OCI-M2 (cell line): Measurements from ENCODE around the gene LCN6.
"Not testable (repeated sequence)": the region's sequence is repeated elsewhere in the genome, so short reads cannot be mapped to it uniquely, and the experiment has no call there.

Experiments
- DNase-seq: peaks from one replicate; lab custom pipeline; 2025; ENCODE audit not compliant: unreplicated experiment; lab: John Stamatoyannopoulos, UW

Gene LCN6

DNA sequence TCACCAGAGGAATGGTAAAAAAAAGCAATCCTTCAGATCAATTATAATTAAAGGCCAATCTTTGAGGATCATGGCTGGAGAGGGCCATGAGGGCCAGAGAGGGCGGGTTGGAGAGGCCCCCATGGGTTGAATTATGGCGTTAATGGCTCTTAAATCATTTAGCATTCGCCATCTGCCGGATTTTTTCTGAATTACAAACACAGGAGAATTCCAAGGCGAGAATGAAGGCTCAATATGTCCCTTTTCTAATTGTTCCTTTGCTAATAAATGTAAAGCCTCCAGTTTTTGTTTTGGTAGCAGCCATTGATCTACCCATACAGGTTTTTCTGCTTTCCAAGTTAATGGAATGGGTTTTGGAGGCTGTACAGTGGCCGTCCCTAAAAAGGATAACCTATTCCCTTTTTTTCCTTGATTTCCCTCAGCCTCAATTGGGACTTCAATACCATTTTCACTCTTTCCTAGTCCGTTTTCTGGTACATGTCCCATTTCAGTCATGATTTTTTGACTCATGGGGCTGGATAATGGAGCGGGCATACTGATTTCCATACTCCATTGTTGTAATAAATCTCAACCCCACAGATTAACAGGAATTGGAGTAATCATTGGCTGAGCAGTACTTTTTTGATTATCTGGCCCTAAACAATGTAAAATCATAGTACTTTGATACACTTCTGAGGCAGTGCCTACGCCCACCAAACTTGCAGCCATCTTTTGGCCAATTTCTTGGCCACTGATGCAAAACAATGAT lies 36.1 kb upstream of the LCN6 start:
- no peak for DNase-seq

GRCh38 chr9:136782452-136782851 lies 34.1 kb upstream of the LCN6 start:
- DNase-seq: no peak

DNA sequence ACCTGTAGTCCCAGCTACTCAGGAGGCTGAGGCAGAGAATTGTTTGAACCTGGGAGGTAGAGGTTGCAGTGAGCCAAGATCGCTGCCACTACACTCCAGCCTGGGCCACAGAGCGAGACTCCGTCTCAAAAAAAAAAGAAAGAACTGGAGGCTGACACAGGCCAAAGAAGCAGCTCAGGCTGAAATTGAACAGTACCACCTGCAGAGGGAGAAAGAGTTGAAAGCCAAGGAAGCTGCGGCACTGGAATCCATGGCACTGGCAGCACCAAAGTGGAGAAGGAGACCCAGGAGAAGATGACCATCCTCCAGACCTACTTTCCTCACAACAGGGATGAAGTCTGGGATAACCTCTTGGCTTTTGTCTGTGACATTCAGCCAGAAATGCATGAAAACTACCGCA lies 31.5 kb upstream of the LCN6 start:
- DNase-seq: no peak

- no peak for DNase-seq
Observed at GRCh38 chr9:136777359-136777758, 29.0 kb upstream of the LCN6 start.

DNA sequence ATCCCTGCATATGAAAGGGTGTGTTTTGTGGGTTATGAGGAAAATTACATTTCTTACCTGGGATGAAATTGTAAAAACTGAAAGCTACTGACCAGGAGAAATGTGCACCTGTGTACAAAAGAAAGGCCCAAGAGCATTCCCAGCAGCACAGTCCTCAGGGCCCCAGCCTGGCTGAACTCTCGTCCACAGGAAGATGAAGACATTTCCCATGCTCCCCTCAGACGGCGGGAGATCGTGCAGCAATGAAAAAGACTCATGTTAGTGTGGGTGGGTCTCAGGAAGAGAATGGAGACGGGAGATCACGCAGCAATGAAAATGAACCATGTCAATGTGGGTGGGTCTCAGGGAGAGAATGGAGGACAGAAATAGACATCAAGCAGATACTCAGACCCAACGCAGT lies 28.6 kb upstream of the LCN6 start:
- no peak for DNase-seq

GRCh38 chr9:136775191-136775590 lies 26.9 kb upstream of the LCN6 start:
- DNase-seq: no peak

DNA sequence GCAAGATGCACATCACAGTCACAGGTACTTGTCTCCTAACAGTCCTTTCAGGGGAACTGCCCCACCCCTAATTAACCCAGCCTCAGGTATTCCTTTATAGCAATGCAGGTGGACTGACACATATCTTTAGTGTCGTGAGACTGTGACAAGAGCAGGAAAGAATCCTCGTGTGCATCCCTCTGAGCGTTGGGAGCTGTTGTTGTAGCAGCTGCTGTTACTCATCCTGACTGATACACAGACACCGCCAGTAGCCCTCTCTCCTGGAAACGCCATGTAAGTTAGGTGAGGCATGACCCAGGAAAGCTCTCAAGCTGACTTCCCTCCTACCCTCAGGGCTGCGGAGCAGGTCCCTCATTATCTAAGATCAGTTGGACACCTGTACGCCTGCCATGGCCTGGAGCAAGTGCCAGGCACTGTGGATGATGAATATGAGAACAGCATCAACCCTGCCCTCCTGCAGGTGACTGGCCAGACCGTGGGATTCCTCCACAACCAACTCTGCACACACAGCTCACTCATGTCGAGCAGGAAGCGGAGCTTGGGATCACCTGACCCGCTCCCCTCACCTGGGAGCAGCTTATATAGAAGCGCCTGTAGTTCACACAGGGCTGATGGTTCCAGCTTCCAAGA lies 26.2 kb upstream of the LCN6 start:
- DNase-seq: no peak

GRCh38 chr9:136773386-136774044 lies 25.2 kb upstream of the LCN6 start:
- no peak for DNase-seq

DNA sequence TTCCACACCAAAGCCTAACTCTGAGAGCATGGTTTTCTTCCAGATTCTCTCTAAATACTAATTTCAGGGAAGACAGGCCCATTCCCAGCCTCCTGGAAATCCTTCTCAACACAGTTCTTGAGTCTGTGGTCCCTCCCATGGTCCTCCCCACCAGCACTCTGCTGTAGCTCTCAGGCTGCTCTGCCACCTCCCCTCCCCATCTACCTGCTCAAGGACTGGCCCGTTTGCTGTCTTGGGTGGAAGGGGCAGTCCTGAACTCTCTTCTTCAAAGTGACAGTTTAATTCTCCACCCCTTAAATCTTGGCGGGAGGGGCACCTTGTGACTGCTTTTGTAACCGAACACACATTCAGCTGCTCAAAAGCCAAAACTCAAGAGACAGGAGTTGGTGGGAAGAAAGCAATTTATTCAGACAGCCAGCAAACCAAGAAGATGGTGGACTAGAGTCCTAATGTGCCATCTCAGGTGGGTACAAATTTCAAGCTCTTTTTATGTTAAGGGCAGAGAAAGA lies 23.6 kb upstream of the LCN6 start:
- no peak for DNase-seq

DNA sequence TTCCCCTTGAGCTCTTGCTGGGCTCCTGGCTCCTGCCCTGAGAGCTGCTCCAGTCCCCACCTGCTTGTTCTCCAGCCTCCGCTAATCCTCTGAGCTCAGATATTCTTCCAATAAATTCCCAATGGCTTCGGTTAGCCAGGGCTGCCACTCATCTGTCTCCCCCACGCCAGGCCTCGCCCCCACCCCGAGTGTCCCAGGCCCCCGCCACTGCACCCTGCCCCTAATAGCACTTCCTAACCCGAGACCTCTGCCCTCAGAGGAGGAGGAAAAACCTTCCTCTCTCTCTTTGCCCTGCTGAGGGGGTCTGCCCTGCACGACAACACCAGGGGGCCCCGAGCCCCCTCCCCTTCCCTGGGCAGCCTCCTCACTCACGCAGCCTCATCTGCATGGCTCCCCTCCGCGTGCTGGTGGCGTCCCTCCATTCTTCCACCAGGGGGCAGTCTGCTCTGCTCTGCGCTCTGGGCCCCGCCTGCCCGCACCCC lies 21.4 kb upstream of the LCN6 start:
- no peak for DNase-seq

DNA sequence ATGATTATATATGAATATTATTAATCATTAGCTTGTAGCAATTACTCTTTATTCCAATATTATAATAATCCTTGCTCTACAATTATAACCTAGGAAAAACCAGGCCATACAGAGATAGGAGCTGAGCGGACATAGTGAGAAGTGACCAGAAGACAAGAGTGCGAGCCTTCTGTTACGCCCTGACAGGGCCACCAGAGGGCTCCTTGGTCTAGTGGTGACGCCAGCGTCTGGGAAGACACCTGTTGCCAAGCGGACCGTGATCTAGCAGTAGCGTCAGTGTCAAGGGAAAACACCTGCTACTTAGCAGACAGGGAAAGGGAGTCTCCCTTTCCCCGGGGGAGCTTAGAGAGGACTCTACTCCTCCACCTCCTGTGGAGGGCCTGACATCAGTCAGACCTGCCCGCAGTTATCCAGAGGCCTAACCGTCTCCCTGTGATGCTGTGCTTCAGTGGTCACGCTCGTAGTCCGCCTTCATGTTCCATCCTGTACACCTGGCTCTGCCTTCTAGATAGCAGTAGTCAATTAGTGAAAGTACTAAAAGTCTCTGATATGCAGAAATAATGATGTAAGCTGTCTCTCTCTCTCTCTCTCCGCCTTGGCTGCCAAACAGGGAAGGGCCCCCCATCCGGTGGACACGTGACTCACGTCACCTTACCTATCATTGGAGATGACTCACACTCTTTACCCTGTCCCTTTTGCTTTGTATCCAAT lies 18.2 kb upstream of the LCN6 start:
- DNase-seq: not testable (repeated sequence)

- not testable (repeated sequence) for DNase-seq
Observed at GRCh38 chr9:136765745-136766409, 17.6 kb upstream of the LCN6 start.

DNA sequence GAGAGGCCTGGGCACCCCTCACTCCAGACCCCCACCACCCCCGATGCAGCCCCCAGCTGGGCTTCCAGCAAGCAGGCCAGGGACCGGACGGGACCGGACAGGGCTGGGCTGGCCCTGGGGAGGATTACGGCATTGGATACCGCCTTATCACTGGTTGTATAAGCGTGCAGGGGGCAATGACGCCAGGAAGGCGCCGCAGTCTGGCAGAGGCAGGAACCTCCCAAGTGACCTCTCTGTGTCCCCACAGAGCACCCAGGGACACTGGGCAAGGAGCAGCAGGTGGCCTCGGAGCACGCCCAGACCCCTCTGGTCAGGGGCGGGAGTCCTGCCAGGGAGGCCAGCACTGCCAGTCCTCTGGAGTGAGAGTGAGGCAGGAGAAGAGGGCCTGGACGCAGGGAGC lies 16.7 kb upstream of the LCN6 start:
- no peak for DNase-seq

DNA sequence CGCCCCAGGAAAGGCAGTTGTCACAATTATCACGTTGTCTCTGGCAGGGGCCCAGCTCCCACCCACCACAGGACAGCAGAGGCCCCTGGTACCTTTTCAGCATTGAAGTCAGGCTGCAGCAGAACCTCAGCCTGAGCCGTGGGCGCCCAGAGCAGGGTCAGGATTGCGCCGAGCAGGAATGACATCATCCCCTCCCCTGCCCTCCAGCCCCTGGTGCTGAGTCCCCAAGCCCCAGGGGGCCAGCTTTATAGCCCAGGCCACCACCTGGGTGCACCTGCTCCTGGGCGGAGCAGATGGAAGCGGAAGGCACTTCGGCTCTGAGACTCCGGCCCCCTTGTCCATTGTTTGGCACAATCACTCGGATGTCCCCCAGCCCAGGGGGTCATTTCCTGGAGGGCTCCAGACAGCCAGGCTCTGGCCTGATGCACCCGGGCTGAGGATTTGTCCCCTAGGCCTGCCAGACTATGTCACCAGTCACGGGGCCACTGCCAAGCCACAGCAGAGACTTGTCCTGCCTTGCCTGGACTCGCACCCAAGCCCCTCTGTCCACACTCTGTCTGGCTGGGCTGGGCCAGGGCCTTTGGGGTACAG lies 16.1 kb upstream of the LCN6 start, which contains the start of gene LCN15:
Gene LCN15 (minus strand): TSS at position 218 of the 591 bp plus-strand sequence. CDS start 30 bp downstream, at position 188.
- DNase-seq: no peak

DNA sequence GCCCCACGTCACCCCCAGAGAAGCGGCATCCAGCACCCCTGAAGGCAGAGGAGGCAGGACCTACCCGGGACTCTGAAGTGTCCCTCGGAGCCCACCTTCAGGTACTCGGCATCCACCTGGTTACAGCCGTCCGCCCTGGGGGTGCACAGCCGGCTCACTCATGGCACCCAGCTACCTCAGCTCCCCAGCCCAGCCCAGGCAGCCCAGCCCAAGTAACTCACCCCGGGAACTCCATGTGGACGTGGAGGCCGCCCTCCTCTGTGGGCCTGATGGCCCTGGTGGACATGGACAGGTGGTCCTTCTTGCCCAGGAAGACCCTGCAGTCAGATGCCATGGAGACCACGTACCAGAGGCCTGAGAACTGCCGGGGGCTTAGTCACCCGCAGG lies 15.3 kb upstream of the LCN6 start:
- DNase-seq: no peak

- no peak for DNase-seq
Observed at GRCh38 chr9:136762915-136763648, 14.8 kb upstream of the LCN6 start.

GRCh38 chr9:136762221-136762691 lies 13.9 kb upstream of the LCN6 start:
- DNase-seq: no peak

GRCh38 chr9:136761545-136761981 lies 13.2 kb upstream of the LCN6 start:
- DNase-seq: no peak

- DNase-seq: not testable (repeated sequence)
Observed at GRCh38 chr9:136760834-136761544, 12.7 kb upstream of the LCN6 start.
